C4-2B (cell line): ENCODE data around the gene NFIC.

Source experiments
- ZFX ChIP-seq: fragments of 450-650 bp; IDR thresholded peaks from 2 replicates; pipeline ENCODE4 v1.6.1; 2017
- TF ChIP-seq, protein P1 (sequence below): fragments of 450-650 bp; conservative IDR thresholded peaks from 2 replicates; pipeline ENCODE4 v1.5.1; 2017; ENCODE audit warnings: mild to moderate bottlenecking

DNA sequence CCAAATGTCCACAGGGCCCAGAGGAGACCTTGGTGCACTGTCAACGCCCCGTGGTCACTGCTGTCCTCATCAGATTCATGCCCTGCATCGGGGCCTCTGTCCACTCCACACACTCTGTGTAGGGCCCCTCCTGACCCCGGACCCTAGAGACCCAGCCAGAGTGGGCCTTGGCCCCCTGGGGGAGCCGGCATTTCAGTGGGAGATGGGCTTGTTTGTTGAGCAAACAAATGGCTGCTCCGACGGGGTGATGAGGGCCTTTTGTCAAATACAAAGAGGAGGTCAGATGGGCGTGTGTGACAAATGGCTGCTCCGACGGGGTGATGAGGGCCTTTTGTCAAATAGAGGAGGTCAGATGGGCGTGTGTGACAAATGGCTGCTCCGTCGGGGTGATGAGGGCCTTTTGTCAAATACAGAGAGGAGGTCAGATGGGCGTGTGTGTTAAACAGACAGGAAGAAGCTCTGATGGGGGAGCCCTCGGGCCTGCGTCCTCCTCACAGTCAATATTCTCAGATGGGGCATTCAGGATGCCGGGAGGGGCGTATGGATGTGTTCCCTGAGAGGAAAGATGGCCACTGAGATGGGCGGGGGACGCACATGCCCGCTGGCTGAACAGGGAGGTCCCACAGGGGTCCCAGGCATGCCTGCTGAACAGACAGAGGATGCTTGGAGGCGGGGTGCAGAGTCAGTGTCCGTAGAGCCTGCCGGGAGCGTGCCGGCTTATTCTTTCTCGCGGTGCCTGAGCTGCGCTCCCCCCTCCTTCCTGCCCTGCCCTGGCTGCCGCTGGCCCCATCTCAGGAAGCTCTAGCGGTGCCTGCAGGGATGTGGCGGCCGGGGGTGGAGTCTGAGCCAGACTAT is 77.7 kb downstream of the NFIC start:
- TF ChIP-seq, protein P1, sequence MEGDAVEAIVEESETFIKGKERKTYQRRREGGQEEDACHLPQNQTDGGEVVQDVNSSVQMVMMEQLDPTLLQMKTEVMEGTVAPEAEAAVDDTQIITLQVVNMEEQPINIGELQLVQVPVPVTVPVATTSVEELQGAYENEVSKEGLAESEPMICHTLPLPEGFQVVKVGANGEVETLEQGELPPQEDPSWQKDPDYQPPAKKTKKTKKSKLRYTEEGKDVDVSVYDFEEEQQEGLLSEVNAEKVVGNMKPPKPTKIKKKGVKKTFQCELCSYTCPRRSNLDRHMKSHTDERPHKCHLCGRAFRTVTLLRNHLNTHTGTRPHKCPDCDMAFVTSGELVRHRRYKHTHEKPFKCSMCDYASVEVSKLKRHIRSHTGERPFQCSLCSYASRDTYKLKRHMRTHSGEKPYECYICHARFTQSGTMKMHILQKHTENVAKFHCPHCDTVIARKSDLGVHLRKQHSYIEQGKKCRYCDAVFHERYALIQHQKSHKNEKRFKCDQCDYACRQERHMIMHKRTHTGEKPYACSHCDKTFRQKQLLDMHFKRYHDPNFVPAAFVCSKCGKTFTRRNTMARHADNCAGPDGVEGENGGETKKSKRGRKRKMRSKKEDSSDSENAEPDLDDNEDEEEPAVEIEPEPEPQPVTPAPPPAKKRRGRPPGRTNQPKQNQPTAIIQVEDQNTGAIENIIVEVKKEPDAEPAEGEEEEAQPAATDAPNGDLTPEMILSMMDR: no peak
- no peak for TF ChIP-seq ZFX
